ENCODE results near the gene POLR1H.

The POLR1H gene

DNA sequence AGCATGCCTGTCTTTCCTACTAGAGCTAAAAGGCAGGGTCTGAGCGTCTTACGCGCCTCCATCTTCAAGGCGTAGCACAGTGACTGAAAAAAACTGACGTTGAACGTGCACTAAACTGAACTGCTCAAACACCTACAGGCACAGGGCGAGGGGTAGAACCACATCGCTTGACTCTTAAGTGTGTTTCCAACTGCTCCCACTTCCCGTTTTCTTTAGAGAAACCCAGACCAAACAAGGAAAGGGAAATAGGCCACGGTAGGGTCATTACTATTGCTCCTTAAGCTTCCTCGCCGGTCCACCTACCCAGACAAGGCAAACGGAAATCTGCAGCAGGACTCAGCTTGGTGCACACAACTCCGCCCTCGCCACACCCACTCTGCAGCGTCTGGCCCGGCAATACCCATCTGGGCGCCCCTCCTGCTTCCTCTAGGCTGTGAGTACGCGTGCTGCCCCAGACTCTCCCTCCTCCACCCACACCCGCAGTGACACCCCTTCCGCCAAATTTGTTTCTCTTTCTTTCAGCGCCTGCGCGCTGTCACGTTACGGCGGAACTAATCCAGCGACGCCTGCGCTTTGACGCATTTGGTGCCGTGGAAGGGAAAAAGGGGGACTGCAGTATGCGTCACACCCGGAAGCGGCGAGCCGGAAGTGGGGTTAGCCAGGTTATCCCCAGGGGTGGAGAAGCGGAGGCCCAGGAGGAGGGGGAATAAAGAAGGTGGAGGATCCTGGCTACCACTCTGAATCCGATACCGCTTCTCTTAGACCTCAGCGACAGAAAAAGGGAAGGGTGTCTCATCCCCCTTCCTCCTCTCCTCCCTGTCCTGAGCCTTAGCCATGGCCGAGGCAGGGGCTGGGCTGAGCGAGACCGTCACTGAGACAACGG, 5.8 kb downstream of the POLR1H start, which contains the start of gene PPP1R11:
Gene PPP1R11 (plus strand): TSS at position 622 of the 883 bp plus-strand sequence. CDS start 213 bp downstream, at position 835.
- Histone ChIP-seq H3K4me1 (ENCODE audit: insufficient read depth, low read length) (peaks cover 24% of the 10 kb centered on the region), H3K27me3 (ENCODE audit: insufficient read depth, low read length) (no peaks in the 10 kb centered on the region), H3K9me3 (ENCODE audit: low read length) (no peaks in the 10 kb centered on the region), H2AFZ (ENCODE audit: low read depth, low read length) (peak within 1 kb of the TSS; percentile 43), H3K36me3 (ENCODE audit: insufficient read depth, low read length) (peaks cover 12% of the 10 kb centered on the region), H3K4me3 (ENCODE audit: low read length) (peak within 1 kb of the TSS; percentile 68)

- H3K27me3 ChIP-seq (ENCODE audit: insufficient read depth, low read length) = peaks cover 2% of the 10 kb centered on the region
- H2AFZ ChIP-seq (ENCODE audit: low read depth, low read length) = peak overlapping the region; percentile 43
- H3K9me3 ChIP-seq (ENCODE audit: low read length) = no peaks in the 10 kb centered on the region
- peak overlapping the region; percentile 68 for H3K4me3 ChIP-seq (ENCODE audit: low read length)
- peaks cover 12% of the 10 kb centered on the region for H3K36me3 ChIP-seq (ENCODE audit: insufficient read depth, low read length)
- H3K4me1 ChIP-seq (ENCODE audit: insufficient read depth, low read length) = peaks cover 19% of the 10 kb centered on the region
These were observed 6.5 kb downstream of the POLR1H start for GRCh38 chr6:30067460-30068139.

GRCh38 chr6:30071081-30071818, 10.2 kb downstream of the POLR1H start:
- H2AFZ ChIP-seq (ENCODE audit: low read depth, low read length) = no peak overlapping the region
- H3K4me3 ChIP-seq (ENCODE audit: low read length) = no peak overlapping the region
- H3K36me3 ChIP-seq (ENCODE audit: insufficient read depth, low read length) = peaks cover 6% of the 10 kb centered on the region
- H3K9me3 ChIP-seq (ENCODE audit: low read length) = no peaks in the 10 kb centered on the region
- peaks cover 22% of the 10 kb centered on the region for H3K4me1 ChIP-seq (ENCODE audit: insufficient read depth, low read length)
- peaks cover 39% of the 10 kb centered on the region for H3K27me3 ChIP-seq (ENCODE audit: insufficient read depth, low read length)

DNA sequence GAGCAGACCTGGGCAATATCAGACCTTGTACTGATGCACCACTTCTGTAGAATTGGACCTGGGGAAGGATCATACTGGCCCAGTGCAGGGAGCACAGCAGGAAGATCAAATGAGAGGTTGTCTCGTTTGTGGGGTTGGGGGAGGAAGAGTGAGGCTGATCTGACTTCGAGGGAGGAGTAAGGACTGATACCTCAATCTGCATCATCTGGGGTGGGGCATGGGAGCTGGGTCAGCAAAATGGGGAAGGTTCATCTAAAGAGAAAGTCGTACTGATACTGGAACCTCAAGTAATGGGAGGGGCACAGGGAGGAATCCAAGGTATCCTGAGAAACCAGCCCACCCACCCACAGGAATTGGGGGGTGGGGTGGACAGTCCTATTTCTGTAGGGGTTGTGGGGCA, 10.8 kb downstream of the POLR1H start:
- H3K4me1 ChIP-seq (ENCODE audit: insufficient read depth, low read length) = peaks cover 22% of the 10 kb centered on the region
- H3K27me3 ChIP-seq (ENCODE audit: insufficient read depth, low read length) = peaks cover 45% of the 10 kb centered on the region
- no peak overlapping the region for H2AFZ ChIP-seq (ENCODE audit: low read depth, low read length)
- H3K9me3 ChIP-seq (ENCODE audit: low read length) = no peaks in the 10 kb centered on the region
- H3K36me3 ChIP-seq (ENCODE audit: insufficient read depth, low read length) = peaks cover 6% of the 10 kb centered on the region
- no peak overlapping the region for H3K4me3 ChIP-seq (ENCODE audit: low read length)

DNA sequence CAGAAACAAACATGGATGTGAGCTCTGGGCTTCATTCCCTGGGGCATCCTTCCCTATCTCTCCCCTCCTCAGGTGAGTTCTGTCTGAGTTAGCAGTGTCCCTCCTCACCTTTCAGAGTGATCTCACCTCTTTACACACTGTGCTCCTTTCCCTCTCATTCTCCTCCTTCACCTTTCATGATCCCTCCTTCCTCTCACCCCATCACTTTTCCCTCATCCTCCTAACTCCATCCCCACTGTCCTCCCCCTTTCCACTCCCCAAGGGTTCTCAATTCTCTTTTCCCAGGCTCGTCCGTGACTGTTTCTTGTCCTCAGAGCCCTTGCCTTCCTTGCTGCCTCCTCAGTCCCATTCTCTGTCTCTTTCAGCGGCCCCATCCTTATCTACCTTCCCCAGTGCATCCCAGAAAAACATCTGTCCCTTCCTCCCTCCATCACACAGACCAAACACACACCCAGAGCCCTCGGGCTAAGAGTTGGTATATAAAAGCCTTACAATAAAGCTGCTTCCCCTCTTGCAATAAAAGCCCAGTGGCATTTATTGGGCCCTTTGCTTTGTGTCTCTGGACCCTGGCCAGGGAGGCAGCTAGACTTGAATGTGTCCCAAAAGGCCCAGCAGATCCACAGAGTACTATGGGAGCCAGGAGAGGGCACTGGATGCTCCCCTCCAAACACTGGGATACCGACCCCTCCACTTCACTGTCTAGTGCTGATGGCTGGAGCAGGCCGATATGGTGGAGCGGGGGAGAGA, 12.6 kb downstream of the POLR1H start:
- Histone ChIP-seq H3K27me3 (ENCODE audit: insufficient read depth, low read length) (peaks cover 62% of the 10 kb centered on the region), H2AFZ (ENCODE audit: low read depth, low read length) (no peak overlapping the region), H3K9me3 (ENCODE audit: low read length) (no peaks in the 10 kb centered on the region), H3K36me3 (ENCODE audit: insufficient read depth, low read length) (peaks cover 6% of the 10 kb centered on the region), H3K4me3 (ENCODE audit: low read length) (no peak overlapping the region), H3K4me1 (ENCODE audit: insufficient read depth, low read length) (peaks cover 10% of the 10 kb centered on the region)

- peaks cover 10% of the 10 kb centered on the region for H3K4me1 ChIP-seq (ENCODE audit: insufficient read depth, low read length)
- H3K9me3 ChIP-seq (ENCODE audit: low read length) = no peaks in the 10 kb centered on the region
- H3K27me3 ChIP-seq (ENCODE audit: insufficient read depth, low read length) = peaks cover 67% of the 10 kb centered on the region
- peak overlapping the region; percentile 51 for H2AFZ ChIP-seq (ENCODE audit: low read depth, low read length)
- H3K4me3 ChIP-seq (ENCODE audit: low read length) = peak overlapping the region; percentile 18
- peaks cover 2% of the 10 kb centered on the region for H3K36me3 ChIP-seq (ENCODE audit: insufficient read depth, low read length)
These were observed 13.4 kb downstream of the POLR1H start for GRCh38 chr6:30074331-30075093.

GRCh38 chr6:30075094-30075789, 14.2 kb downstream of the POLR1H start, which contains the start of gene RNF39:
Gene RNF39, minus strand, starts transcription at chr6:30075769. Its CDS starts 184 bp downstream, at chr6:30075585.
- Histone ChIP-seq H3K4me3 (ENCODE audit: low read length) (peak within 1 kb of the TSS; percentile 18), H2AFZ (ENCODE audit: low read depth, low read length) (peak within 1 kb of the TSS; percentile 51), H3K4me1 (ENCODE audit: insufficient read depth, low read length) (peaks cover 10% of the 10 kb centered on the region), H3K27me3 (ENCODE audit: insufficient read depth, low read length) (peaks cover 67% of the 10 kb centered on the region), H3K9me3 (ENCODE audit: low read length) (no peaks in the 10 kb centered on the region), H3K36me3 (ENCODE audit: insufficient read depth, low read length) (no peaks in the 10 kb centered on the region)

DNA sequence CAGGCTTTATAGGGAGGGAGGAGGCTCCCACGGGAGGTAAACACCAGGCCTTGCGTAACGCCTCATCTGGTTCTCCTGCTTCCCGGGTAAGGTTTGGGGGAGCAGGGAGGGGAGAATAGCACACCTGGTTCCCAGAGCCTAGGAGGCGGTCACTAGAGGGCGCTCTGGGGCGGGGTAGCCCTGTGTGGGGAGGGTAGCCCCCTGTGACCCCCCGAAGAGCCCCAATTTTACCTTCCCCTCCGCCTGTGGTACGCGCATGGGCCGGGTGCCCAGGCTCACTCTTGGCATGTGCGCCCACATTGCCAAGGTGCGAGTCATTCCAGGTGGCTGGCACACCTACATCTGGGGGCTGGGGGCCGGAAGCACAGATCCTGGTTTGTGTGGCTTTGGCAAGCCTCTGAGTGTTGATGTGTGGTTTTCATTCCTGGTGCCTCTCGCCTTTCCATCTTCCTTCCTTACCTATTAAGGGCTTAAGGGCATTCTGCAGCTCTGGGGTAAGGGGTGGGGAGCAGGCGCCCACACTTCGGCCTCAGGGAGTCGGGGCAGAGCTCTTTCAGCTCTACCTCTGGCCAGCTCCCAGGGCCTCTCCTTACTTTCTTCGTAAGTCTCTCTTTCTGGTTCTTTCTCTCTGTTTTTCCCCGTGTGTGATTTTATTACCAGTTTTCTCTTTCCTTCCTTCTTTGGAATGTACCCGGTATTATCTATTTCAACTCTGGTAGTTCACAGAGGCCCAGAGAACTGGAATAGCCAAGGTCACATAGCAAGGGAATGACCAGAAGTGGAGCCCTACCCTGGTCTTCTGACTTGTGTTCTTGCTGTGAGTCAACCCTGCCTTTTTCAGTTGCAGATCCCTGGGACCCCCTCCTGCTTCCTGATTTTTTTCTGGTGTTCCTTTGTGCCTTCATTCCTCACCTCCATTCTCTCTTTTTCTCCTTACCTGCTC, 15.0 kb downstream of the POLR1H start:
- Histone ChIP-seq H3K4me3 (ENCODE audit: low read length) (no peak overlapping the region), H3K9me3 (ENCODE audit: low read length) (no peaks in the 10 kb centered on the region)

DNA sequence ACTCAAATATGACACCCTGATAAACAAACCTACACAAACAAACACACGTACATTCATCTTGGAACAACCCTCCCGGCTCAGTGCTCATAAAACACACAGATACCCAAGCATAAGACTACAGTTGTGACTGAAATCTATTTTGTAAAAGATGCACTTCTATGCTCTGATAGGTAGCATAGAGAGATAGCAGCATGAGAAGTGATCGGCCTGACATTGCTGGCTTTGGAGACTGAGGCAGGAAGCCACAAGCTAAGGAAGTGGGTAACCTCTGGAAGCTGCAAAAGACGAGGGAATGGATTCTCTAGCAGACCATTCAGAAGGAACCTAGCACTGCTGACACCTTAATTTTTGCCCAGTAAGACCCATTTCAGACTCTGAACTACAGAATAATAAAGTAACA, 16.2 kb downstream of the POLR1H start:
- no peak overlapping the region for H3K4me3 ChIP-seq (ENCODE audit: low read length)
- peaks cover 10% of the 10 kb centered on the region for H3K4me1 ChIP-seq (ENCODE audit: insufficient read depth, low read length)
- no peaks in the 10 kb centered on the region for H3K9me3 ChIP-seq (ENCODE audit: low read length)
- H3K27me3 ChIP-seq (ENCODE audit: insufficient read depth, low read length) = peaks cover 67% of the 10 kb centered on the region
- no peaks in the 10 kb centered on the region for H3K36me3 ChIP-seq (ENCODE audit: insufficient read depth, low read length)
- no peak overlapping the region for H2AFZ ChIP-seq (ENCODE audit: low read depth, low read length)

More for the DNA sequence above, 15.0 kb downstream of the POLR1H start:
- peaks cover 10% of the 10 kb centered on the region for H3K4me1 ChIP-seq (ENCODE audit: insufficient read depth, low read length)
- H3K27me3 ChIP-seq (ENCODE audit: insufficient read depth, low read length) = peaks cover 67% of the 10 kb centered on the region
- H2AFZ ChIP-seq (ENCODE audit: low read depth, low read length) = no peak overlapping the region
- H3K36me3 ChIP-seq (ENCODE audit: insufficient read depth, low read length) = no peaks in the 10 kb centered on the region

DNA sequence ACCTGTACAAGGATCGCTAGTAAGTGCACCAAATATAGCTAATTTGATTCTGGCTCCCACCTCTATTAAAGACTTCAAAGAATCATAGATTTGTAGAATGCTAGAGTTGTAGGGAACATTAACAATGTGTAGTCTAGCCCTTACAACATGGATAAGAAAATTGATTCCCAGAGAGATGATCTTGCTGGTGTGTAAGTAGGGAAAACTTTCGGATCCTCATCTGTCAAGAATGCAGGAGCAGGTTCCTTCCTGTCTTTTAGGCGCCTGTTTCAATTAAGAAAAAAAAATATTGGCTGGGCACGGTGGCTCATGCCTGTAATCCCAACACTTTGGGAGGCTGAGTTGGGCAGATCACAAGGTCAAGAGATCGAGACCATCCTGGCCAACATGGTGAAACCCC, 26.8 kb downstream of the POLR1H start:
- Histone ChIP-seq H3K4me3 (ENCODE audit: low read length) (no peak overlapping the region), H3K36me3 (ENCODE audit: insufficient read depth, low read length) (no peaks in the 10 kb centered on the region), H3K4me1 (ENCODE audit: insufficient read depth, low read length) (no peaks in the 10 kb centered on the region), H3K9me3 (ENCODE audit: low read length) (no peaks in the 10 kb centered on the region), H3K27me3 (ENCODE audit: insufficient read depth, low read length) (peaks cover 23% of the 10 kb centered on the region), H2AFZ (ENCODE audit: low read depth, low read length) (no peak overlapping the region)
